Left lung (tissue), 10 donors: ENCODE data around the gene EFL1. TPM values are rescaled to one million over a fixed set of nuclear protein-coding genes. Genes with fewer than 3 reads are reported as not detected.

Experiments used
- ATAC-seq: fragments of 200-7000 bp; cut with Tn5 transposase; one replicate; pipeline ENCODE4 v1.9.1; 2020; ENCODE audit warnings: moderate library complexity
- DNase-seq, 4 donors: peaks; one replicate each; pipeline ENCODE4 v3.0.0-alpha.2; 2013 to 2020
- H3K27ac ChIP-seq, 2 donors: fragments of 200-600 bp; sonication (generic) in 1 of 2; one replicate each; pipeline versions ENCODE4 v1.5.0 to v1.8.0; 2020 to 2021
- H3K27me3 ChIP-seq, 2 donors: fragments of 200-600 bp; sonication (generic) in 1 of 2; one replicate each; pipeline versions ENCODE4 v1.5.0 to v1.8.0; 2020 to 2021
- H3K36me3 ChIP-seq, 2 donors: fragments of 200-600 bp; sonication (generic) in 1 of 2; one replicate each; pipeline versions ENCODE4 v1.5.0 to v1.8.0; 2020 to 2021
- H3K4me1 ChIP-seq, 2 donors: fragments of 200-600 bp; one replicate each; pipeline ENCODE4 v1.8.0; 2021
- H3K4me3 ChIP-seq, 2 donors: fragments of 200-600 bp; sonication (generic) in 1 of 2; one replicate each; pipeline versions ENCODE4 v1.5.0 to v1.8.0; 2020 to 2021; ENCODE audit warnings: mild to moderate bottlenecking in 1 of 2
- H3K9me3 ChIP-seq, 2 donors: fragments of 200-600 bp; sonication (generic) in 1 of 2; one replicate each; pipeline versions ENCODE4 v1.5.0 to v1.8.0; 2020 to 2021
- CTCF ChIP-seq, 2 donors: fragments of 200-600 bp; sonication (generic) in 1 of 2; IDR thresholded peaks; one replicate each; pipeline versions ENCODE4 v1.5.0 to v1.8.0; 2021; ENCODE audit warnings: antibody characterized with exemption in 2 of 2
- intact Hi-C, 2 donors: fragments of 100-400 bp; cut with DNase I; formaldehyde crosslinking; loops; one replicate each; pipeline versions ENCODE4 v1.11.2 to v1.14.2; 2022
- polyA plus RNA-seq, 6 donors: library from polyadenylated mRNA; unstranded; fragments of 120-200 nt; gene quantifications; one replicate each; pipeline ENCODE4 v1.2.1, GENCODE V29; 2013; ENCODE audit not compliant: insufficient read length in 6 of 6
- total RNA-seq, 2 donors: library from RNA; stranded (reverse); fragmentation: NEBNext Ultra II Directional; extraction: Animal tissue kit (Norgen Biotek cat#: 25700); gene quantifications; one replicate each; pipeline ENCODE4 v1.2.1, GENCODE V29; 2021
- donor health status: DM: no; HTN: yes; CAD: no.
- donor health status: DM: no; HTN: no; CAD: no.

EFL1 gene
- total and polyA plus RNA-seq, 8 donors = 14.7 to 21.8 (median 18.0) TPM

- no peak overlapping the region for H3K4me3 ChIP-seq
- intact Hi-C loops = no loop called here
- H3K27me3 ChIP-seq = no peaks in the 10 kb centered on the region
- TF ChIP-seq CTCF (IDR thresholded peaks at IDR 0.05) = no peak
- DNase-seq (no peak), ATAC-seq (no peak)
- no peak overlapping the region for H3K27ac ChIP-seq
- H3K9me3 ChIP-seq = no peaks in the 10 kb centered on the region
- no peaks in the 10 kb centered on the region for H3K36me3 ChIP-seq
- H3K4me1 ChIP-seq = no peaks in the 10 kb centered on the region
These were observed 87.9 kb downstream of the EFL1 start for GRCh38 chr15:82174471-82175235.

DNA sequence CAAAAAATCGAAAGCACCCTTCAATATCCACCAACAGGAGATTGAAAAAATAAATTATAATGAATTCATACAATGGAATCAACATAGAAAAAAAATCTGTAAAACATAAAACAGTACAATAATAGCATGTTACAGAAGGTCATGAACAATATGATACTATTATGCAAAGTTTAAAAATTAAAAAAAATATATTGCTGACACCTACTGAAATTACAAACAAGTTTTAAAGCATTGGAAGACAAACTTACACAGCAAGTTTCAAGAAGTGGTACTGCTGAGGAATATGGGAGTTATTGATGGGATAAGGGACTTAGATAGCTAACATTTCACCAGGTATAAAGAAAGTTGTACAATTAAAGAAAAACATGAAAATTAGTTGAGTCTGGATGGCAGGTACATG is 89.4 kb downstream of the EFL1 start:
- Histone ChIP-seq H3K27me3 (no peaks in the 10 kb centered on the region), H3K36me3 (no peaks in the 10 kb centered on the region), H3K4me3 (no peak overlapping the region), H3K9me3 (no peaks in the 10 kb centered on the region), H3K4me1 (no peaks in the 10 kb centered on the region), H3K27ac (no peak overlapping the region)
- ATAC-seq = no peak
- intact Hi-C loops = no loop called here
- no peak for TF ChIP-seq CTCF (IDR thresholded peaks at IDR 0.05)
- DNase-seq = no peak

GRCh38 chr15:82172506-82172905 is 90.0 kb downstream of the EFL1 start:
- H3K27ac ChIP-seq = no peak overlapping the region
- no peaks in the 10 kb centered on the region for H3K27me3 ChIP-seq
- ATAC-seq (no peak), DNase-seq (no peak)
- H3K4me1 ChIP-seq = no peaks in the 10 kb centered on the region
- TF ChIP-seq CTCF (IDR thresholded peaks at IDR 0.05) = no peak
- no peak overlapping the region for H3K4me3 ChIP-seq
- no peaks in the 10 kb centered on the region for H3K36me3 ChIP-seq
- intact Hi-C loops = no loop called here
- no peaks in the 10 kb centered on the region for H3K9me3 ChIP-seq

GRCh38 chr15:82168757-82169156 is 93.8 kb downstream of the EFL1 start:
- TF ChIP-seq CTCF (IDR thresholded peaks at IDR 0.05) = no peak
- no peak for DNase-seq
- Histone ChIP-seq H3K9me3 (no peaks in the 10 kb centered on the region), H3K4me1 (no peaks in the 10 kb centered on the region), H3K36me3 (peaks cover 0 to 2% of the 10 kb centered on the region in 2 donors), H3K27me3 (no peaks in the 10 kb centered on the region), H3K27ac (no peak overlapping the region), H3K4me3 (no peak overlapping the region)
- ATAC-seq = no peak
- intact Hi-C loops = no loop called here

DNA sequence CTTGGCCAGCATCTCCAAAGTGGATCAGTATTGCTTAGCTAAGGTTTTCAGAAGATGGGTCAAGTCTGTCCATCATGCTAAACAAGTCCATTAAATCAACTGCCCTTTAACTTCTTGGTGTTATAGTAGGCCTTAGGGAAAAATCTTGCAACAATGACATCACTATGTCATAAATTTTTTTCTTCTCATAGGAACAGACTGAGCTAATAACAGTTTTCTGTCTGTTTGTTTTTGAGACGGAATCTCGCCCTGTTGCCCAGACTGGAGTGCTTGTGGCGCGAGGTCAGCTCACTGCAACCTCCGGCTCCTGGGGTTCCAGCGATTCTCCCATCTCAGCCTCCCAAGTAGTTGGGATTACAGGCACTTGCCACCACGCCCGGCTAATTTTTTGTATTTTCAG is 94.2 kb downstream of the EFL1 start:
- DNase-seq (no peak), ATAC-seq (no peak)
- intact Hi-C loops = no loop called here
- TF ChIP-seq CTCF (IDR thresholded peaks at IDR 0.05) = no peak
- no peak overlapping the region for H3K4me3 ChIP-seq
- H3K27me3 ChIP-seq = no peaks in the 10 kb centered on the region
- H3K4me1 ChIP-seq = no peaks in the 10 kb centered on the region
- H3K27ac ChIP-seq = no peak overlapping the region
- H3K9me3 ChIP-seq = no peaks in the 10 kb centered on the region
- peaks cover 0 to 7% of the 10 kb centered on the region in 2 donors for H3K36me3 ChIP-seq
